Stimulated activated CD8-positive, alpha-beta memory T cell treated with anti-CD3 and anti-CD28 coated beads, Interleukin-4, amount 100 ng/mL, for 24 hours (primary cell): ENCODE measurements around the gene PLEKHG4.

ENCODE experiments used
- DNase-seq: peaks from one replicate; pipeline ENCODE4 v3.0.0-alpha.2; 2020; ENCODE audit warnings: low read depth

PLEKHG4 gene

GRCh38 chr16:67294171-67294757 lies 14.9 kb downstream of the PLEKHG4 start:
- DNase-seq = no peak

GRCh38 chr16:67294938-67295361 lies 15.6 kb downstream of the PLEKHG4 start:
- no peak for DNase-seq

GRCh38 chr16:67296420-67296819 lies 17.1 kb downstream of the PLEKHG4 start:
- no peak for DNase-seq

- DNase-seq = no peak
Measured at GRCh38 chr16:67298277-67298676, 18.9 kb downstream of the PLEKHG4 start.

- no peak for DNase-seq
Measured at GRCh38 chr16:67299269-67299668, 19.9 kb downstream of the PLEKHG4 start.

- DNase-seq = no peak
Measured at GRCh38 chr16:67301080-67301782, 21.9 kb downstream of the PLEKHG4 start.

GRCh38 chr16:67302076-67302475 lies 22.7 kb downstream of the PLEKHG4 start:
- DNase-seq = no peak

GRCh38 chr16:67302970-67303369 lies 23.6 kb downstream of the PLEKHG4 start:
- no peak for DNase-seq

GRCh38 chr16:67304020-67304419 lies 24.7 kb downstream of the PLEKHG4 start:
- no peak for DNase-seq

- no peak for DNase-seq
Measured at GRCh38 chr16:67305216-67306071, 26.1 kb downstream of the PLEKHG4 start.

- no peak for DNase-seq
Measured at GRCh38 chr16:67310561-67310960, 31.2 kb downstream of the PLEKHG4 start.

GRCh38 chr16:67311607-67312488 lies 32.5 kb downstream of the PLEKHG4 start:
- peak; percentile 64 for DNase-seq

- DNase-seq = no peak
Measured at GRCh38 chr16:67312719-67313118, 33.4 kb downstream of the PLEKHG4 start.

GRCh38 chr16:67317853-67318252 lies 38.5 kb downstream of the PLEKHG4 start:
- no peak for DNase-seq

GRCh38 chr16:67326115-67326471 lies 46.8 kb downstream of the PLEKHG4 start:
- no peak for DNase-seq

- peak; percentile 61 for DNase-seq
Measured at GRCh38 chr16:67326472-67327309, 47.4 kb downstream of the PLEKHG4 start, which contains the start of the genes KCTD19 and LRRC36. Gene KCTD19 (minus strand): TSS chr16:67326741. CDS start chr16:67326707, 34 bp downstream. Gene LRRC36 (plus strand): TSS chr16:67326815. CDS start chr16:67326863, 48 bp downstream.

- no peak for DNase-seq
Measured at GRCh38 chr16:67327743-67328142, 48.4 kb downstream of the PLEKHG4 start.

- no peak for DNase-seq
Measured at GRCh38 chr16:67329901-67330300, 50.6 kb downstream of the PLEKHG4 start.

- no peak for DNase-seq
Measured at GRCh38 chr16:67333315-67333714, 54.0 kb downstream of the PLEKHG4 start.

GRCh38 chr16:67336116-67336515 lies 56.8 kb downstream of the PLEKHG4 start:
- DNase-seq = no peak

- DNase-seq = no peak
Measured at GRCh38 chr16:67336648-67337047, 57.3 kb downstream of the PLEKHG4 start.
